Activated naive CD4-positive, alpha-beta T cell (primary cell): ENCODE data around the gene IMPDH2.

Source experiments
- DNase-seq, 4 experiments: peaks; one replicate each; lab custom pipeline; 2025; lab: John Stamatoyannopoulos, UW

Gene IMPDH2

DNA sequence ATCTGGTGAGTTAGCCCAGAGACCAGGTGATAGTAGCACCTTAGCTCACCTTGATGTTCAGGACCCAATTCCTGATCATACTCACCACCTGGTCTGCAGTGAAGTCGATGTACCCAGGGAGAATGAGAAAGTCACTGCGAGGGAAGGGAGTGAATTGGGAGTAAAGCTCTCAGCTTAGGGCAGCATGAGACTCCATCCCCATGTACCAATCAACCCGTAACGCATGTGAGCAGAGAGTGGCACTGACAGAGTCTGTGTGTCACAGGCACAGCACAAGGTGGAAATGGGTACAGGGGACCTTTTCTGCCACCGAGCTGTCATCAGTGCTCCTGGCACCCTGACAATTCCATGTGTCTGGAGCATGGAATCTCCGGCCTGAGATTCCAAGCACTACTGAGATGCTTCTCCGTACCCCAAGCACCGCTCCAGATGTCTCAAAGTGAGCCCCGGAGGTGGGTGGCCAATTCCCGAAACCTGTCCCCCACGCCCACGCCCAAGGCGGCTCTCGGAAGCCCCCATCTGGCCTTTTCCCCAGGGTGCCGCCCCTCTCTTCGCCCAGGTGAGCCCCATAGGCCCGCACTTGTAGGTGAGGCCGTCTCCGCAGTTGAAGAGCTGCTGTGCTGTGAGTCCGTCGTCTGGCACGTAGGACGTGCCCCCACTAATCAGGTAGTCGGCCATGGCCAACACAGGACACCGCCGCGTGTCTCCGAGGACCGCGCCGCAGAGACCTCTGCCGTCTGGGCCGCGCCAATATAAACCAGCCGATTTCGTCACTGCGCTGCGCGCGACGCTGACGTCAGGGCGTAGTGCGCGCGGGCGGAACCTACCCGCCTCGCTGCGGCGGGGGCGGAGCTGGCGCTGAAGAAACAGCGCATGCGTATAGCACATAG is at the start of gene IMPDH2:
Gene IMPDH2, minus strand, starts transcription at position 726 of the 890 bp plus-strand sequence. Its CDS starts 48 bp downstream, at position 678.
- DNase-seq = peak; percentile 88 to 91 (median 88)

DNA sequence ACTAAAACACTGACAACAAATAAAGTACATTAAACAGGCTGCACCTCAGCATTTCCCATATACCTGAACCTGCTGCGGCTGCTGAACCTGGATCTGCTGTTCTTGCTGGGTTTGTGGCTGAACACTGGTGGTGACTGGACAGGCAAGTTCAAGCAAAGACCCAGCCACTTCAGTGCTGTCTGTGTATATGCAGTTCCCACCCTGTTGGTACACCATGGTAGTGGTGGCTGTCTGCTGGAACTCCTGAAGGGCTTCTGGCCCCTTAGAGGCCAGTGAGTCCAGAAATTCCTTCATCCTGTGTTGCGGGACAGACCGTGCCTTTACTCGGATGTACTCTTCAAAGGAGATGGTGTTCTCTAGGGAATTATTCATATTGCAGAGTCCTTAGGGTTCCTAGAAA is 47.4 kb upstream of the IMPDH2 start:
- no peak for DNase-seq

DNA sequence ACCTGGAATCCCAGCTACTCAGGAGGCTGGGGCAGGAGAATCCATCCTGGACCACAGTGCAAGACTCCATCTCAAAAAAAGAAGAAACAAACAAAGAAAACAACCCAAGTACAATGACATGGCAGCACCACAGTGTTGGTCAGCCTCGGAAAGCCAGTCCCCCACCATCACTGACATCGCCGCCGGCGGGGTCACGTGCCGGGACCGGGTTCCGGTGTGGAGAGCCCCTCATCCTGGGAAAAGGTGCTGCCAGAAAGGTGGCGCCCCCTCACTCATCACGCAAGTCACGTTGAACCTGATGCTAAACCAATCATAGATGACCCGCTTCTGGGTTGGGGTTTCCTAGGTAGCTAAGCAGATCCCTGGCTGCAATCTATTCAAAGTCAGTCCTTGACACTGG is 46.9 kb upstream of the IMPDH2 start:
- no peak for DNase-seq

- no peak for DNase-seq
These were observed 28.8 kb upstream of the IMPDH2 start for GRCh38 chr3:49058011-49058410.

GRCh38 chr3:49057268-49057667 is 28.1 kb upstream of the IMPDH2 start:
- DNase-seq = no peak

DNA sequence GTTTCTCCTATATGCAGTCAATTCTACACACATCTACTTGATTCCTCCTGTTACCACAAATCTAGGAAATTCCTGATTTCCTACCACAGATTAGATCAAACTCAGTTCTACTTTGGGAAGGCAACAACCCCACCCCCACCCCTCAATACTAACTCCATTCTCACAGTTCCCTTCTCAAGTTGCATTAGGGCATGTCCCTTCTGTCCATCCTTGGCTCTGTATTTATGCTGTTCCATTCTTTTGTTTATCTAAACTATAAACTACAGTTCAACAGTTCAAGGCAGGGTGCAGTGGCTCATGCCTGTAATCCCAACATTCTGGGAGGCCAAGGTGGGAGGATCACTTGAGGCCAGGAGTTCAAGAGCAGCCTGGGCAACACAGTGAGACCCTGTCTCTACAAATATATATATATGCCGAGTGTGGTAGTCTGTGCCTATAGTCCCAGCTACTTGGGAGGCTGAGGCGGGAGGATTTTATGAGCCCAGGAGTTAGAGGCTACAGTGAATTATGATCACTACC is 25.2 kb upstream of the IMPDH2 start:
- DNase-seq = no peak

DNA sequence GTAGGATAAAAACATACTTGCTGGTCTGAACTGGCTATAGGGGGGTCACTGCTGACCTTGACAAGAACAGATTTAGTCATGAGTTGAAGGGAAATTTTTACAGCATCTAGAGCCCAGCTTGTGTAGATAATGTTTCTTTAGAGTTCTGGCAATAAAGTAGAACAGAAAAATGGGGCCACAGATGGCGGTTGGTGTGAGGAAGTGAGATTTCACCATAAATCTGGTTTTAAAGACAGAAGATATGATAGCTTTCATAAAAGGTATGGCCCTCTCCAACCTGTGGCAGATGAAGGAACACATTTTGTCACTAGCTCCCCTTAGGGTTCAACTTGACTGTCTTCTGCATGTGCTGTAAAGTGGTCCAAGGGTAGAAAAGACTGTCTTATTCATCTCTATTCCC is 24.3 kb upstream of the IMPDH2 start:
- no peak for DNase-seq

- DNase-seq = no peak
These were observed 6.1 kb upstream of the IMPDH2 start for GRCh38 chr3:49035281-49035680.

GRCh38 chr3:49034650-49035049 is 5.5 kb upstream of the IMPDH2 start:
- DNase-seq = no peak

DNA sequence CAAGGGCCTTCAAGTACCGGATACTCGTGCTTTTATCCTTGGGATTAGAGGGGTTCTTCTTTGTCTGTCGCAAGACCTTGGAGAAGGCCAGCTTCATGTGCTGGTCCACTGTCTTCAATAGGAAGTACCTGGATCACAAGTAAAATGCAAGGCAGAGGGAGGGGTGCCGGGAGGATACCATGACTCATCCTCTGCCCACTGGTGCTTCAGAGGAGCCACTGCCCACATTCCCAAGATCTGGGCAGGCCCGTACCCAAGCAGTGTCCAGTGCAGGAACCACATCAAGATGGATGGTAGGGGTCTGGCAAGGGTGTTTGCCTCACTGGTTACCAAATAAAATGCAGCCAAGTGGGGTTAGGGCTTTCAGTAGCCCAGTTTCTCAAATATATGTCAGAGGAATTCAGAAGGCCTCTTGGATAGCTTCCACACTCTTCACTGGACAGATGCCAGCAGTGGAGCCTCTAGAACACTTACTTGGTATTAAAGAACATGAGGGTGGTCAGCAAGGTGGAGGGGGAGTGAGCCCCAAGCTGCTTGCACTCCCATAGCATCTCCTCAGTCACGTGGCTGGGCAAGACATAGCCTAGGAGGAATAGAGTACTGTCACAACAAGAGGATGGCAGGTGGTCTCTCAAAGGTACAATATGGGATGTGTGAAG is 3.6 kb upstream of the IMPDH2 start:
- DNase-seq = no peak

DNA sequence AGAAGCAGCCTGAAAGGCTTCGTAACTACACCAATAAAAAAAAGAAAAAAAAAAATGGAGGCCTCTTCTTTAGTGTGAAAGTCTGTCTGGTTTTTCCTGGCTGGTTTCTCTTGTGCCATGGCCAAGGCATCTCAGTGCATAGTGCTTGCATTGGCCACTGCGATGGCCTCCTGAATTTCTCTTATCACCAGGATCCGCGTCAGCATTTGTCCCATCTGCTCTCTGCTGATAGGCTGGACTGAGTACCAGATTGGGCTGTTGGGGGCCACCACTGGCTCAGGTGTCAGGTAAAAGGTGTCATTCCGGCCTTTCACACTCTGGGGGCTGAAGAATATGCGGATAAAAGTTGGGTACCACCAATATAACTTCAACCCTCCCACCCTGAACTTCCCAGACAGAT is 1.1 kb upstream of the IMPDH2 start:
- DNase-seq = no peak

DNA sequence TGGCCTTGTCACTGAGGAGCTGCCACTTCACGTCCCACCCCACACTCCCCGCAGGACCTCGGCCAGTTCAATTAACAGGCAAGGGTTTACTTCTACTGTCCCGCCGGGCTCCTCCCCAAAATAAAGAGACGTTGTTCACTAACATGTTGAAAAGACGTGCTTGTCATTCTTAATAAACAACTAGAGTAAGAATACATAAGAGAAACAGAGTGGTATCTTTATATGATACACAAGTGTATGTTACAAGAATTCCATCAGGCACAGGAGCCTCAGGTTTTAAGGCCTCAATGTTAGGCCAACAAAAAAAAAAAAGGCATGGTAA is 326 bp upstream of the IMPDH2 start:
- DNase-seq = no peak

DNA sequence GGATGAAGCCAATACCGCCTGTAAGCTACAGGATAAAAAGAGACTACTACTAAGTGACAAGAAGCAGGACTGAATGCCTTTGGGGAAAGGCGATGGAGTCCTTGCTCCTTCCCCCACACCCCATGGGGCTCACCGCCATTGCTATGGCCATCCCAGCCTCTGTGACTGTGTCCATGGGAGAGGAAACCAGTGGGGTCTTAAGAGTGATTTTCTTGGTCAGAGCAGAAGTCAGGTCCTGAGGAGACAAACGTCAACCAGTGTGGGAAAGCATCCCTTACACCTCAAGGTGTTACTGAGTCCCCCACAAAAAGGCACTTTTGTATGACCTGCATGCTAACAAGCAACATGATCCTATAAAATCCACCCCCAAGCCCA is 913 bp downstream of the IMPDH2 start:
- DNase-seq = no peak

GRCh38 chr3:49027634-49028033 is 1.6 kb downstream of the IMPDH2 start:
- no peak for DNase-seq

DNA sequence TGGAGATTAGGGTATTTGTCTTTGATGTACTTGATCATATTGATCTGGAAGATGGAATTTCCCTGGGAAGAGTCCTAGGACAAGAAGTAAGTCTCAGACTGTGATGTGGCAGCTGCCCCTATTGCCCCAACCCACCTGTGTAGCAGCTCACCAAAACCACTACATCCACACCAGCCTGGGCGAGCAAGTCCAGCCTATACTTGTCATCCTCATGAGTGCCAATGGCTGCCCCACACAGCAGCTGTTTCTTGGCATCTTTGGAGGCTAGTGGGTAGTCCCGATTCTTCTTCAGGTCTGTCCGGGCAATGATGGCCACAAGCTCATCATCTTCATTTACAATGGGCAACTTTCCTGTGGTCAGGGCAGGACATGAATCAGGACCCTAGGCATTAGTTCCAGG is 2.7 kb downstream of the IMPDH2 start:
- DNase-seq = no peak

- no peak for DNase-seq
These were observed 3.2 kb downstream of the IMPDH2 start for GRCh38 chr3:49025793-49026520.

GRCh38 chr3:49025005-49025792 is 4.0 kb downstream of the IMPDH2 start:
- no peak for DNase-seq

DNA sequence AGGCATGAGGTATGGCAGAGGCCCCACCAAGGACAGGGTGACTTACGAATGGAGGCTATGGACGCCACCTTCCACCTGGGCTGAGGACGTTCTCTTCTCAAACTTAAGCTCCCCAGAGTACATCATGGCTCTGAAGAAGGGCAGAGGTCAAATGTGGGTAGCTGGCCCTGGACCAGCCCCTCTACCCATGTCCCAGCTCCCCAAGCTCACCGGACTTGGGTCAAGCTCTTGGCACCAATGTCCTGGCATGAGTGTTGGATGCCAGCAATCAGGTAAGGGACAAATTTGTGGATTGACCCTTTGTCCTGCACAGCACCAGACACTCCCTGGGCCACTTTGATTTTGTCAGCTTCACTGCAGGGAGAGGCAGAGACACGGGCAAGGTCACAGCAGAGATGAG is 4.7 kb downstream of the IMPDH2 start:
- DNase-seq = no peak

DNA sequence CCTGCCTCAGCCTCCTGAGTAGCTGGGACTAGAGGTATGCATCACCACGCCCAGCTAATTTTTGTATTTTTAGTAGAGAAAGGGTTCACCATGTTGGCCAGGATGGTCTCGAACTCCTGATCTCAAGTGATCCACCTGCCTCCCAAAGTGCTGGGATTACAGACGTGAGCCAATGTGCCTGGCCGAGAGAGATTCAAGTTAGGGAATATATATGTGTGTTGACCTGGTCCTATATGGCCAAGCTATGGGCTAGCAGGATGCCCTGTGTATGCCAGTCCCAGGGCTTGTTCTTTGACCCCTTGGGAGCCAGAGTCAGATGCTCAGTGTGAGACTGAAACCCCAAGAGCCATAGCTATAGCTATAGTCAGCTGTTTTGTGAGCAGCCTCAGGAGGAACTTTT is 5.4 kb downstream of the IMPDH2 start:
- DNase-seq = no peak

- no peak for DNase-seq
These were observed 6.5 kb downstream of the IMPDH2 start for GRCh38 chr3:49022688-49023171.

- peak; percentile 83 to 90 (median 86) for DNase-seq
These were observed 7.1 kb downstream of the IMPDH2 start, which contains the start of gene NDUFAF3 for GRCh38 chr3:49021813-49022687. NDUFAF3 (plus strand) TSS chr3:49022121; CDS start chr3:49022145, 24 bp downstream.
